K562 (cell line): ENCODE data around the gene DYNC1H1. TPM values are rescaled to one million over a fixed set of nuclear protein-coding genes. Genes with fewer than 3 reads are reported as not detected.

ENCODE experiments used
- ATAC-seq: fragments of 200-7000 bp; cut with Tn5 transposase; 3 replicates; pipeline ENCODE4 v1.9.1; 2020; ENCODE audit warnings: moderate library complexity
- BruUV-seq: library from RNA; stranded (reverse); fragments of 400-500 nt; replicated peaks from 2 replicates; lab custom pipeline; 2021; lab: Mats Ljungman, UMichigan
- CTCF ChIA-PET: fragments of 300-600 bp; formaldehyde crosslinking; extraction: SDS; loops from one replicate; lab custom pipeline; 2021; ENCODE audit warnings: low intra/inter-chr PET ratio; lab: Yijun Ruan, JAX
- POLR2A ChIA-PET: fragments of 300-600, 350-650 bp; sonication (Branson Sonifier 250); formaldehyde crosslinking; extraction: SDS; loops from one replicate; lab custom pipeline; 2021; ENCODE audit warnings: antibody characterized with exemption, inconsistent platforms; lab: Yijun Ruan, JAX
- DNase-seq, 4 experiments: peaks; one replicate each; pipeline versions ENCODE4 v3.0.0 to v3.0.0-alpha.2; 2011 to 2018; ENCODE audit warnings: low spot score in 3 of 4, mixed read lengths in 3 of 4; ENCODE audit errors: extremely low read depth in 1 of 4
- FAIRE-seq: peaks from 2 replicates; lab custom pipeline; 2011; peaks lifted over from hg19 to GRCh38; lab: Jason Lieb, UNC
- H2AFZ ChIP-seq: 2 replicates; pipeline ENCODE4 v1.6.0; 2011; ENCODE audit warnings: low read depth, low read length, control low read depth, inconsistent platforms
- H3K27ac ChIP-seq: fragments of 200-600 bp; 3 replicates; pipeline ENCODE4 v1.8.0; 2011; ENCODE audit warnings: low read depth, mild to moderate bottlenecking, control low read depth, inconsistent platforms, low read length, moderate library complexity, mixed read lengths; ENCODE audit errors: extremely low read depth
- H3K27me3 ChIP-seq, 2 experiments: fragments of 300-600 bp in 1 of 2; 2 replicates in 1 of 2; 3 replicates in 1 of 2; pipeline versions ENCODE4 v1.6.0 to v1.8.0; 2011; ENCODE audit warnings: inconsistent platforms in 2 of 2, low read length in 2 of 2, mild to moderate bottlenecking in 1 of 2, mixed read lengths in 1 of 2, moderate library complexity in 1 of 2; ENCODE audit not compliant: control insufficient read depth in 2 of 2, insufficient read depth in 2 of 2
- H3K36me3 ChIP-seq: fragments of 300-600 bp; 3 replicates; pipeline ENCODE4 v1.8.0; 2011; ENCODE audit warnings: mild to moderate bottlenecking, low read length, inconsistent platforms; ENCODE audit not compliant: control insufficient read depth, insufficient read depth
- H3K4me1 ChIP-seq, 2 experiments: fragments of 200-600 bp in 1 of 2; replicated peaks in 1 of 2; 2 replicates in 1 of 2; 3 replicates in 1 of 2; pipeline versions ENCODE4 v1.5.1 to v1.8.0; 2011; ENCODE audit warnings: inconsistent platforms in 2 of 2, low read length in 2 of 2, mild to moderate bottlenecking in 1 of 2, mixed read lengths in 1 of 2, moderate library complexity in 1 of 2; ENCODE audit not compliant: control insufficient read depth in 2 of 2, insufficient read depth in 2 of 2
- H3K4me2 ChIP-seq: 2 replicates; pipeline ENCODE4 v1.6.1; 2011; ENCODE audit warnings: low read length, control low read depth, inconsistent platforms, mixed read lengths; ENCODE audit not compliant: insufficient read depth
- H3K4me3 ChIP-seq: fragments of 200-600 bp; sonication (generic), shearing (Covaris generic); 2 replicates; pipeline ENCODE4 v1.5.1; 2016; ENCODE audit warnings: control low read depth, inconsistent platforms
- H3K79me2 ChIP-seq: fragments of 200-600 bp; 3 replicates; pipeline ENCODE4 v1.8.0; 2011; ENCODE audit warnings: low read length, inconsistent platforms; ENCODE audit not compliant: control insufficient read depth, insufficient read depth
- H3K9ac ChIP-seq, 2 experiments: 2 replicates each; pipeline versions ENCODE4 v1.6.0 to v1.6.1; 2011; ENCODE audit warnings: low read depth in 2 of 2, low read length in 2 of 2, control low read depth in 1 of 2, inconsistent platforms in 1 of 2, mild to moderate bottlenecking in 1 of 2, mixed read lengths in 1 of 2; ENCODE audit not compliant: insufficient read depth in 1 of 2
- H3K9me1 ChIP-seq: one replicate; pipeline ENCODE4 v1.6.0; 2011; ENCODE audit warnings: inconsistent platforms, mild to moderate bottlenecking, low read length, moderate library complexity; ENCODE audit not compliant: control insufficient read depth, insufficient read depth
- H3K9me3 ChIP-seq: replicated peaks from 2 replicates; pipeline ENCODE4 v1.5.1; 2011; ENCODE audit warnings: low read depth, low read length, inconsistent platforms; ENCODE audit not compliant: control insufficient read depth, insufficient read depth
- H4K20me1 ChIP-seq: replicated peaks from 2 replicates; pipeline ENCODE4 v1.6.1; 2011; ENCODE audit warnings: low read length, inconsistent platforms, mixed read lengths; ENCODE audit not compliant: control insufficient read depth, insufficient read depth
- CHD2 ChIP-seq: IDR thresholded peaks from 2 replicates; pipeline ENCODE4 v1.6.1; 2011; ENCODE audit warnings: low read depth, low read length
- FOSL1 ChIP-seq: fragments of 200-800 bp; sonication (Bioruptor generic); conservative IDR thresholded peaks from 2 replicates; pipeline ENCODE4 v1.6.1; 2016; ENCODE audit warnings: missing genetic modification characterization, missing compliant biosample characterization
- FUS ChIP-seq: fragments of 200-400 bp; formaldehyde crosslinking; optimal IDR thresholded peaks from 2 replicates; pipeline ENCODE3; 2017; ENCODE audit warnings: low read depth, low read length
- GATAD2A ChIP-seq: fragments of 450-650 bp; IDR thresholded peaks from 2 replicates; pipeline ENCODE4 v1.6.1; 2017
- HEY1 ChIP-seq: fragments of 250-450 bp; sonication (Bioruptor Pico); IDR thresholded peaks from 2 replicates; pipeline ENCODE4 v1.5.0; 2020; ENCODE audit warnings: mild to moderate bottlenecking, moderate library complexity, borderline replicate concordance
- IRF1 ChIP-seq: sonication (generic); formaldehyde crosslinking; IDR thresholded peaks from 2 replicates; pipeline ENCODE4 v1.8.0; 2022; ENCODE audit warnings: missing genetic modification reagents, mild to moderate bottlenecking, borderline replicate concordance
- MEF2D ChIP-seq: conservative IDR thresholded peaks from 2 replicates; pipeline ENCODE4 v1.6.1; 2016; ENCODE audit warnings: low read depth, missing genetic modification characterization, missing compliant biosample characterization
- NONO ChIP-seq, 2 experiments: fragments of 200-400 bp in 1 of 2; fragments of 450-650 bp in 1 of 2; formaldehyde crosslinking in 1 of 2; IDR thresholded peaks; 2 replicates each; pipeline ENCODE4 v1.6.1; 2017; ENCODE audit warnings: low read depth in 2 of 2, mild to moderate bottlenecking in 2 of 2, moderate library complexity in 2 of 2, low read length in 1 of 2
- PHTF2 ChIP-seq: fragments of 250-450 bp; sonication (Bioruptor Pico); IDR thresholded peaks from 2 replicates; pipeline ENCODE4 v1.5.0; 2021; ENCODE audit warnings: mild to moderate bottlenecking
- POLR3A ChIP-seq: IDR thresholded peaks from 2 replicates; pipeline ENCODE4 v1.6.1; 2011; ENCODE audit warnings: borderline replicate concordance, mild to moderate bottlenecking, moderate library complexity; ENCODE audit not compliant: insufficient read length, insufficient read depth; ENCODE audit errors: extremely low read depth
- USF1 ChIP-seq: sonication (generic); formaldehyde crosslinking; IDR thresholded peaks from 2 replicates; pipeline ENCODE4 v1.9.0; 2022; ENCODE audit warnings: mild to moderate bottlenecking, missing genetic modification reagents
- ZNF217 ChIP-seq: sonication (generic); formaldehyde crosslinking; IDR thresholded peaks from 2 replicates; pipeline ENCODE4 v1.8.0; 2022; ENCODE audit warnings: mild to moderate bottlenecking, missing genetic modification reagents
- WGBS: fragments of 100-300 bp; shearing (Covaris generic); methylation state at CpG from one replicate; pipeline ENCODE4 v1.1.6; 2016; ENCODE audit warnings: low coverage, mixed read lengths; ENCODE audit not compliant: insufficient coverage; ENCODE audit errors: missing lambda C conversion rate; 5-methylcytosine and 5-hydroxymethylcytosine counted together
- in situ Hi-C: fragments of 300-500 bp; cut with MboI; formaldehyde crosslinking; loops from 4 replicates; pipeline ENCODE4 v1.15.0; 2018; ENCODE audit warnings: inconsistent platforms, mixed read lengths
- intact Hi-C: fragments of 100-400 bp; cut with micrococcal nuclease; formaldehyde crosslinking; loops from 2 replicates; pipeline ENCODE4 v1.14.2; 2022
- polyA plus RNA-seq, 8 experiments: library from polyadenylated mRNA; depleted of rRNA in 4 of 8; stranded (reverse) in 5 of 8; unstranded in 3 of 8; fragments of >200 nt; fragmentation: Nextera tagmentation in 2 of 8; fragmentation: Illumina TruSeq in 1 of 8; extraction: Ambion mirVana in 2 of 8; extraction: Trizol in 1 of 8; gene quantifications; 2 replicates each; pipeline versions ENCODE4 v1.2.1 to v1.2.3, GENCODE V29; 2011 to 2014; ENCODE audit warnings: inconsistent platforms in 1 of 8, missing spikeins in 1 of 8
- total RNA-seq, 7 experiments: library from RNA; depleted of rRNA in 6 of 7; stranded (reverse); fragments of >200 nt in 6 of 7; fragmentation: Illumina TruSeq in 2 of 7; extraction: Trizol in 2 of 7; gene quantifications; 2 replicates each; pipeline versions ENCODE4 v1.2.1 to v1.2.3, GENCODE V29; 2011 to 2021; ENCODE audit warnings: low replicate concordance in 1 of 7
- TF ChIP-seq, protein P1 (sequence below): fragments of 450-650 bp; formaldehyde crosslinking; IDR thresholded peaks from 2 replicates; pipeline ENCODE4 v1.4.0; 2022; ENCODE audit warnings: missing genetic modification characterization
- TF ChIP-seq, protein P2 (sequence below): sonication (generic); formaldehyde crosslinking; IDR thresholded peaks from 2 replicates; pipeline ENCODE4 v1.8.0; 2022; ENCODE audit warnings: missing genetic modification reagents, mild to moderate bottlenecking, borderline replicate concordance
- TF ChIP-seq, protein P3 (sequence below): fragments of 450-650 bp; formaldehyde crosslinking; conservative IDR thresholded peaks from 2 replicates; pipeline ENCODE4 v1.4.0; 2022; ENCODE audit warnings: mild to moderate bottlenecking, missing genetic modification characterization

The DYNC1H1 gene
- total and polyA plus RNA-seq, 9 of the 15 experiments (the other 6 are each of a cell fraction or from before 2014, with no cell fraction given) = 31.9 to 335 (median 115) TPM

- Histone ChIP-seq H3K27ac (peak overlapping the region; percentile 88), H3K27me3 (no peaks in the 10 kb centered on the region), H3K36me3 (peaks cover 46% of the 10 kb centered on the region), H3K4me1 (peaks cover 21 to 34% of the 10 kb centered on the region in 2 experiments; a peak in 4 of 5 replicates), H3K9me3 (no peaks in the 10 kb centered on the region), H3K79me2 (peaks cover 67% of the 10 kb centered on the region), H3K4me3 (peak overlapping the region; percentile 89), H3K9me1 (no peaks in the 10 kb centered on the region), H4K20me1 (peaks cover 29% of the 10 kb centered on the region), H3K4me2 (peak overlapping the region; percentile 85; the same call in 1 of the 2 replicates), H3K9ac (peak overlapping the region; percentile 83 to 94; a peak in 3 of 4 replicates), H2AFZ (no peak overlapping the region)
- no peak; the same call in 2 of the 3 replicates for ATAC-seq
- intact Hi-C loops = loop anchor here (5.0 kb wide), 1 partner anchor 399 kb away; no protein-coding TSS in a partner anchor
- 0% methylated on average over 15 of the region's 32 CpGs for WGBS
- POLR2A ChIA-PET = interaction anchor here (0.6 to 3.3 kb wide), 8 partner anchors 8 to 327 kb away, joined by 3 to 17 read pairs (median 4); no protein-coding TSS in a partner anchor
- CTCF ChIA-PET = interaction anchor here (0.7 kb wide), 2 partner anchors 1484 to 1847 kb away, joined by 3 to 4 read pairs; no protein-coding TSS in a partner anchor
- BruUV-seq = no TSS peak
- no peak for DNase-seq
- in situ Hi-C loops = no loop called here
- no peak for FAIRE-seq
- TF ChIP-seq PHTF2 (CRISPR knock-in tag) = peak; percentile 30; the same call in 1 of the 2 replicates
- no peak for TF ChIP-seq USF1 (CRISPR knock-in tag)
- TF ChIP-seq FOSL1 = 0 out of 2 replicates have a peak, but pooled peaks have one; percentile 37
- TF ChIP-seq IRF1 = no peak
- peak in 1 of 2 experiments; percentile 94; a peak in 3 of 4 replicates for TF ChIP-seq NONO (IDR thresholded peaks at IDR 0.05; ENCODE audit: low read depth in 2 of 2, low read length in 1 of 2)
- no peak for TF ChIP-seq MEF2D (tag)
- peak; percentile 65 for TF ChIP-seq FUS
- TF ChIP-seq CHD2 = peak; percentile 21; the same call in 1 of the 2 replicates
- no peak for TF ChIP-seq POLR3A
- no peak for TF ChIP-seq GATAD2A
- 0 out of 2 replicates have a peak, but pooled peaks have one; percentile 48 for TF ChIP-seq HEY1 (CRISPR knock-in tag)
- TF ChIP-seq, protein P1, sequence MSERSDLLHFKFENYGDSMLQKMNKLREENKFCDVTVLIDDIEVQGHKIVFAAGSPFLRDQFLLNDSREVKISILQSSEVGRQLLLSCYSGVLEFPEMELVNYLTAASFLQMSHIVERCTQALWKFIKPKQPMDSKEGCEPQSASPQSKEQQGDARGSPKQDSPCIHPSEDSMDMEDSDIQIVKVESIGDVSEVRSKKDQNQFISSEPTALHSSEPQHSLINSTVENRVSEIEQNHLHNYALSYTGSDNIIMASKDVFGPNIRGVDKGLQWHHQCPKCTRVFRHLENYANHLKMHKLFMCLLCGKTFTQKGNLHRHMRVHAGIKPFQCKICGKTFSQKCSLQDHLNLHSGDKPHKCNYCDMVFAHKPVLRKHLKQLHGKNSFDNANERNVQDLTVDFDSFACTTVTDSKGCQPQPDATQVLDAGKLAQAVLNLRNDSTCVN (CRISPR knock-in tag) = no peak
- TF ChIP-seq, protein P2, sequence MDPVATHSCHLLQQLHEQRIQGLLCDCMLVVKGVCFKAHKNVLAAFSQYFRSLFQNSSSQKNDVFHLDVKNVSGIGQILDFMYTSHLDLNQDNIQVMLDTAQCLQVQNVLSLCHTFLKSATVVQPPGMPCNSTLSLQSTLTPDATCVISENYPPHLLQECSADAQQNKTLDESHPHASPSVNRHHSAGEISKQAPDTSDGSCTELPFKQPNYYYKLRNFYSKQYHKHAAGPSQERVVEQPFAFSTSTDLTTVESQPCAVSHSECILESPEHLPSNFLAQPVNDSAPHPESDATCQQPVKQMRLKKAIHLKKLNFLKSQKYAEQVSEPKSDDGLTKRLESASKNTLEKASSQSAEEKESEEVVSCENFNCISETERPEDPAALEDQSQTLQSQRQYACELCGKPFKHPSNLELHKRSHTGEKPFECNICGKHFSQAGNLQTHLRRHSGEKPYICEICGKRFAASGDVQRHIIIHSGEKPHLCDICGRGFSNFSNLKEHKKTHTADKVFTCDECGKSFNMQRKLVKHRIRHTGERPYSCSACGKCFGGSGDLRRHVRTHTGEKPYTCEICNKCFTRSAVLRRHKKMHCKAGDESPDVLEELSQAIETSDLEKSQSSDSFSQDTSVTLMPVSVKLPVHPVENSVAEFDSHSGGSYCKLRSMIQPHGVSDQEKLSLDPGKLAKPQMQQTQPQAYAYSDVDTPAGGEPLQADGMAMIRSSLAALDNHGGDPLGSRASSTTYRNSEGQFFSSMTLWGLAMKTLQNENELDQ = no peak
- no peak for TF ChIP-seq ZNF217 (CRISPR knock-in tag)
- TF ChIP-seq, protein P3, sequence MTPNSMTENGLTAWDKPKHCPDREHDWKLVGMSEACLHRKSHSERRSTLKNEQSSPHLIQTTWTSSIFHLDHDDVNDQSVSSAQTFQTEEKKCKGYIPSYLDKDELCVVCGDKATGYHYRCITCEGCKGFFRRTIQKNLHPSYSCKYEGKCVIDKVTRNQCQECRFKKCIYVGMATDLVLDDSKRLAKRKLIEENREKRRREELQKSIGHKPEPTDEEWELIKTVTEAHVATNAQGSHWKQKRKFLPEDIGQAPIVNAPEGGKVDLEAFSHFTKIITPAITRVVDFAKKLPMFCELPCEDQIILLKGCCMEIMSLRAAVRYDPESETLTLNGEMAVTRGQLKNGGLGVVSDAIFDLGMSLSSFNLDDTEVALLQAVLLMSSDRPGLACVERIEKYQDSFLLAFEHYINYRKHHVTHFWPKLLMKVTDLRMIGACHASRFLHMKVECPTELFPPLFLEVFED (CRISPR knock-in tag) = no peak
Observed at GRCh38 chr14:102086709-102086971, 122.3 kb downstream of the DYNC1H1 start.
